GM19025 (cell line): ENCODE results near the gene SMAD3.
A peak's percentile ranks its signal among the peaks of the same experiment; 100 is the strongest.

Source experiments
- ATAC-seq: cut with Tn5 transposase; IDR thresholded peaks from one replicate; pipeline ENCODE4 v1.9.1; 2021; ENCODE audit warnings: mild to moderate bottlenecking, low read depth, moderate library complexity; ENCODE audit not compliant: unreplicated experiment

Gene SMAD3

DNA sequence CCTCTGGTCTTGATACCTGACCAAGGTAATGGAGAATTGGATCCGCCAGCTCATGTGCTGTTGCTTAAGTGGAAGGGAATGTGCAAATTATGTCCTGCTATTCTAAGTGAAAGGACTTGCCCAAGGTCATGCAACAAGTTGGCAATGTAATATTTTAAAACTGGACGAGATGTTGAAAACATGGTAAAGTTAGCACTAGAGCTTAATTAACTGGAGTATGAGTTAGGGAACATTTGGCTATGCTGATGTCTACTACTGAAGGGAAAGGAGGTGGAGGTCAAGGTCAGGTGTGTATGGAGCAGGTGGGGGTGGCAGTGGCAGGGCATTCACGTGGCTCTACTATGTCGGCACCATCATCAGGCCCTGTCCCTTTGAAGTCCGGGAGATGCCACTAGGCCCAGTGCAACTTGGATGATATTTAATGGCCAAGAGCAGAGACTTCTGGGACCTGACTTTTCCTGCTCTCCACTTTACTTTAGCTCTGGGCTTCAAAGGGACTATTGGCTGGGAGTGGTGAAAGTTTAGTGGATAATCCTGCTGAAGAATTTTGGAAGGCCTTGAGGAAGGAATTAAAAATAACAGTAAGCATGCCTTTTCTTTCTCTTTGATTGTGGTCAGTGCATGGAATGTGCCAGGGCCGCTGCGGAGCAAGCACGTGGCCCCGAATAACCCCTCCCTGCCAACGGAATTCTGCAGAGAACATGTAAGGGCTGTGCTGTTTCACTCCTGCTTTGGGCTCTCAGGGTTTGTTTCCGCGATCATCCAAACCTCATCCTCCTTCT lies 14.9 kb downstream of the SMAD3 start:
- ATAC-seq, result no peak

- peak; percentile 49 for ATAC-seq
Observed at GRCh38 chr15:67080900-67081431, 15.6 kb downstream of the SMAD3 start.

DNA sequence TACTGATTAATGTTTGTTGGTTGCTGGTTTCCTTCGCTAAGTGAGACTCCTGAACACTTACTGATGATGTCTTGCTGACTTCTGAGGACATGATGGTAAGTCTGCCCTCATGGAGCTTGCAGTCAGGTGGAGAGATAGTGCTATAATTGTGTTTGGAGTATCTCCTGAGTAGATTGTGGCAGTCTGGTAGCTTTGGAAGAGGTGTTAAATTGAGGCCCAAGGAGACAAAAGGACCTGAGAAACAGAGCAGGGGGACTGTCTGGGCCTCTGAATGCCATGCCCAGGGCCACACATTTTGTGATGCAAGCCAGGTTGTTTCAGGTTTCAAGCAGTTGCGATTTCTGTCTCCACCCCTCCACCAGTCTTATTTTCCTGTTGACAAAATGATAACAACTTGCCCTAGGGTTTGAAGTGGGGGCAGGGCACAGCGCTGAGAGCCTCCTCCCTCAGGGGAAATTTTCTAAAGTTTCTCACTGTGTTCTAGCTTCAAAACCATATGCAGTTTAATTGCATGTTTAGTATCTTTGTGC lies 16.7 kb downstream of the SMAD3 start:
- no peak for ATAC-seq

DNA sequence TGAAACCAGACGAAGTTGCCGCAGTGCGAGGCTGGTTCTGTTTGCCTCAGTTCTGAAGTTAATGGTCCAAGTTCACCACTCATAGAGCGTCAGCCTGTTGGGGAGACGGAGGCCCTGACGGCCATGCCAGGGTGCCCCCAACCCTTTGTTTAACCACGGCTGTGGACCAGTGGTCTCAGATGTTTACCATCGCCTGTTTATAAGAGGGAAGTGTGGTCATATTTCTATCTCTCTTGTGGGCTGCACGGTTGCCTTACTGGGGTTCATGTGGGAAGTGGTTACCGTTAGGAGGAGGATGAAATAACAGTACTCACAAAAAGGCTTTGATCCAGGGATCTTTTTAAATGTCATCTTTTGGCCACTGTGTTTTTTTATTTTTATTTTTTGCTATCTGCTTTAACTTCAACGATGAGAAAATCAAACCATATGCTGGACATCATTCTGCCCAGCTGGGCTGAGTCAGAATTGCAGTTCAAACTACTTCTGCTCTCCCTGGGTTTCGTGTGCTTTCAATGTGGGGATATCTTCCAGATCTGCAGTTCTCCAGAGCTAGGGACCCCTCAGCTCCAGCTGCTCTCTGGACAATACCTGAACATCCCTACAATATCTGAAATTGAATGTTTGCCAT lies 17.8 kb downstream of the SMAD3 start:
- ATAC-seq, result no peak

GRCh38 chr15:67084561-67084960 lies 19.2 kb downstream of the SMAD3 start:
- ATAC-seq, result no peak

- ATAC-seq, result no peak
Observed at GRCh38 chr15:67085237-67085817, 19.9 kb downstream of the SMAD3 start.

DNA sequence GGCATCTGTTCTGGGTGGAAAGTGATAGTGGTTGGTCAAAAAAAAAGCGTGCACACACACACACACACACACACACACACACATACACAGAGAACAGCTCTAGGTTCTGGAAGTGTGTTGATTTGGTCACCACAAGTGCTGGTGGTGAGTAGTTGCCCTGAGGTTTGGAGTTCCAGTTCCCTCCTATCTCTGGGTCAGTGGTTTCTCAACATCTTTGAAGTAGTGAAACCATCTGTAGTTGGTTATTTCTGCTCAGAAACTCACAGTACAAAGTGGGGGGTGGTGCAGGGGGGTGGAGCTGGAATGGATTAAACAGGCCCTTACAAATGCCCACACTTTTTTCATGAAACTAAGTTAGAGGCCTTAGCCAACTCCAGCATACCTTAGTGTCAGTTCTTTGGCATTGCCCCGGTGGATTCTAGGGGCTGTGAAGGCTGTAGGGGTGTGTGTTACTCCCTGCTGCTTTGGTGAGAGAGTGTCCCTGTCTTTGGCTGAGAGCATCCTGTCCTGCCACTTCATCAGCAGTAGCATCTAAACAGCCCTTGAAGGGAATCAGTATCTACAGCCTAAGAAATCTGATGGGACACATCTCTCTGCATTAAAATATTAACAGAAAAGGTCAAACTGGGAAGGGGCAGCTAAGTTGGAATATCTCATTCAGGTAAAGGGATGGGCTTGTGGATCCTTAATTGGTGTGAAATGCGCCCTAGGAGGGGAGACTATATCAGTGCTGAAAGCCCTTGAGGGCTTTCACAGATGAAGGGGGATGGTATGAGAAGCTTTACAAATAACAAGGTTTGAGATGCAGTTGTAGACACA lies 20.6 kb downstream of the SMAD3 start:
- ATAC-seq, result peak; percentile 40

DNA sequence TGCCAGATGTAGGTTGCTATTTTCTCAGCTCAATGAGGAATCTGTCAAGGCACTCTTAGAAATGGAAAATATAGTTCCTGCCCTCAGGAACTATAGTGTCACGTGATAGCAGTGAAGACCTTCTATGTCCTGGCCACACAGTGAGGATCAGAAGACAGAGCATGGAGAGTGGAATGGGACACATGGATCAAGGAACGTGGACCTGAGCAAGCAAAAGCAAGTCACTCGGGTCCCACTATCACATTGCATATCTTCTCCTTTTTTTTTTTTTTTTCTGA lies 21.2 kb downstream of the SMAD3 start:
- no peak for ATAC-seq

- no peak for ATAC-seq
Observed at GRCh38 chr15:67087507-67088172, 22.2 kb downstream of the SMAD3 start.

DNA sequence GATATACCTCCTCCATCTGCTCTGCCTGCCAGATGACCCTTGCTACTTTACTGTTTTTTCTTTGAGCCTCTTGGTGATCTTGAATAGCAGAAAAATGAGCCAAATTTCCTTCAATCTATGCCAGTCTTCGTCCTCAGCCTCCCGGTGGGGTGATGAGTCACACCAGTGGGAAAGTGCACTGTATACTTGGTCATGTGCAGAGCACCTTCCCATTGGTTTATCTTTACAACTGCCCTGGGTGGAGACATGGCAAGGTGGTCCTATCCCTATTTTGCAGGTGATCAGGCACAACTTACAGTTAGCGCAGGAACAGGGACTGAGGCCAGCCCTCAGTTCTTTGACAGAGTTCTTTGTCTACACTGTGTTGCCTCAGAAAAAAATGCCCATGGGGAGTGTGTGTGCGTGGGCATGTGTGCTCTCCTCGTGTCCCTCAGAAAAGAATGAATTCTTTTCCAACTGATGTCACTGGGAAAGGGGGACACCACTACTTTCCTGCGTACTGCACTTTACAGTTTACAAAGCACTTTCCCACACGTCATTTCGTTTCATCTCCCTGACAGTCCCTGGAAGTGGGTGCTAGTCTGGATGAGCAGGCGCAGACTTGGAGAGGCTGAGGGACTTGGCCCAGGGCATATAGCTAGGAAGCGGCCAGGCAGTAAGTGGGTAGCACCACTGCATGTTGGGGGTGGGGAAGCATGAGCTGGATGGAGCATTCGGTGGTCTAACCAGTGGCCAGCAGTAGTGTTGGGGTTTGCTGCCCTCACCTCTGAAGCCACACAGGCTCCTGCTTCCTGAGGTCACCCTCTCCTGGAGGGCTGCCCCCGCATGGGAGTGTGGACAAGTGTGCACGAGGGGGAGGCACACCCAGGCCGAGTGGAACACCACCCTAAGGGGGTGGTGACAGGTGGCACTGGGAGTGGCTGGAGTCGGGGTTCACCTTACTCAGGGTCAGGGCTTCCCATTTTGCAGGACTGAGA lies 24.1 kb downstream of the SMAD3 start:
- ATAC-seq, result no peak

DNA sequence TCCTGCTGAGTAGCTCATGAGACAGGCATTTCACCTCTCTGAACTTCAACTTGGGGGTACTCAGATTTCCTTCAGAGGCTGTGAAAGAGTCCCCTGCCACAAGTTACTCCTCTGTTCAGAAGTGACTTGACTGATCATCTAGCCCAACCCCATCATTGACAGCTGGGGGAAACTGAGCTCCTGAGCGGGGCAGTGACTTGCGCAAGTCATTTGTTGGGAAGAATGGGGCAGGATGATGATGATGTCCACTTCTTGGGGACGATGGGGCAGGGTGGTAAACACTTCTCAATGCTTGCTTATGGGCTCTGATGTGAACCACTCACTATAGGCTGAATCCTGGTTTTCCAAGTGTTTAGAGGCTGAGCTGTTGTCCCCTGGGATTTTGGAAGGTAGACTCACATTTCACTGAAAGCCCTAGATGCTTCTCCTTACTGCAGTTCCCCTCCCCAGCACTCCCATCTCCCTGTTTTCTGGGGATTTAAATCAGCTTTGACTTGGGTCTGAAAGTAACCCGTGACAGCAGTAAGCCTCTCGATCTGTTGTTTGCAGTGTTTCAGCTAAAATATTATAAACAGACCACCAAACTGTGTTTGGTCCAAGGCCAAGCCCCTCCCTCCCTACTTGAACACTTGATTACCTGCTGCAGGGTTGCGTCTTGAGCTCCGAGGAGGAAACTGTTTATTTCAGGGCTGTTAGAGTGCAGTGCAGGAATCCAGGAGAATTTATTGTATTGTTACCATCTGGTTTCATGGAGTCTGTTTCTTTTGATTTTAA lies 25.1 kb downstream of the SMAD3 start:
- ATAC-seq, result no peak

DNA sequence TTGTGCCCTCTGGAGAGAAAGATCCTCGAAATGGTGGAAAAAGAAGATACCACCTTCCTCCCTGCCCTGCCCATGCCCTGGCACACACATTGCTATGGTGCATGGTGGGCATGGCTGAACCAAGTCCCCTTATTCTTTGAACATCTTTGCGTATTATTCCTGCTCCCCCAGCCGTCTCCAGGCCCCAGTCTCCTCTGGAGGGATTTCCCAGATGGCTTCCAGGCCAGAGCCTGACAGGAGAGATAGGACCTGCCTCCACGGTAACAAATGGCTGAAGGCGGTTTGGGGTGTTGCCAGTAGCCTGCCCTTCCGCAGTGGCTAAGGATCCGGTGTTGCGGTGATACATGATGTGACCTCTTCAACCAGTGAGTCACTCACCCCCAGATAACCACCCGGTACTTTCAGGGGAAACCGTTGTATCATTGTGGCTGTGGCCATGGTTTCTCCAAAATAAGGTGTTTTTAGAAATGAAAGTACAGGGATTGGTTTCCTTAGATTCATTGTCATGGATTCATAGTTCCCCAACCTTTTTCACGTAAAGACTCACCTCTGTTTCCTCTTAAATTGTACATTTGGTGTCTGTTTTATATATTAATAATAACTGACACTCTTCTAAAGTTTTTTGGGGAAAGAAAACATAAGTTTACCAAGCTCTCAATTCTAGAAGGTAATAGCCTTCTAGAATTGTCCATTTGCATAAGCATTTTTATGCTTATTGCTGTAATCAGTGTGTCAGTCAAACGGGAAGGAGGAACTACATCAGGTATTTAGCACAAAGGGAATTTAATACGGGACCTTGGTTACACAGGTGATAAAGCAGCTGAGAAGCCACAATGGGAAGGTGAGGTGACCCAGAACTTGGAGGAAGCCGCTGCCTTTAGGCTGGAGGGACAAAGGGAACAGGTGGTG lies 25.9 kb downstream of the SMAD3 start:
- ATAC-seq, result peak; percentile 78

DNA sequence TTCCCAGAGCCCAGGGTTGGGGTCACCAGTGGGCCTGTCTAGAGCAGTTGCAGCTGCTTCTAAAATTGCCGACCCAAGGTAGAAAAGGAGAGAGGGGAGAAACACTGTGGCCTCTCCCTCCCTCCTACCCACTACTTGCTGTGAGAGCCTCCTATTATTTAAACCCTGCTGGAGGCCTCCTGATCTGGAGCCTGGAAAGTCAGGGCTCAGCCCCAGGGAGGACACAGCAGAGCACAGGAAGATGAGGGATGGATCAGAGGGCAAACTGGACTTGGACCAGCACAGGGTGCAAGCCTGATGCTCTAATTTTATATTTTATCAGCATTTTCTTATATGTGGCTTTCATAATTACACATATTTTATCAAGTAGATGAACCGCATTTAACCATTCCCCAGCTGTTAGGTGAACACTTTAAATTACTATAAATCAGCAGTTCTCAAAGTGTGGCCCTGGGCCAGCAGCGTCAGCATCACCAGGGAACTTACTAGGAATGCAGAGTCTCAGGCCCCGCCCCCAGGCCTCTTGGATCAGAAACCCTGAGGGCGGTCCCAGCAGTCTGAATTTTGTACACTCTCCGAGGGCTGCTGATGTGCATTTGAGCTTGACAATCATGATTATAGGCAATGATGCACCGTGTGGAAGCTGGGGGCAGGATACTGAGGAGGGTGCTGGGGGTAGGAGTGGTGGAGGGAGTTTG lies 26.7 kb downstream of the SMAD3 start:
- ATAC-seq, result no peak

GRCh38 chr15:67092752-67093503 lies 27.5 kb downstream of the SMAD3 start:
- ATAC-seq, result no peak

GRCh38 chr15:67093504-67093862 lies 28.1 kb downstream of the SMAD3 start:
- ATAC-seq, result peak; percentile 48
